ENCODE measurements around the gene VEZF1.

Gene VEZF1

GRCh38 chr17:57926723-57927047, 61.4 kb downstream of the VEZF1 start:
- no peak overlapping the region for H3K4me3 ChIP-seq (ENCODE audit: low read depth, low read length)
- TF ChIP-seq, protein P1, sequence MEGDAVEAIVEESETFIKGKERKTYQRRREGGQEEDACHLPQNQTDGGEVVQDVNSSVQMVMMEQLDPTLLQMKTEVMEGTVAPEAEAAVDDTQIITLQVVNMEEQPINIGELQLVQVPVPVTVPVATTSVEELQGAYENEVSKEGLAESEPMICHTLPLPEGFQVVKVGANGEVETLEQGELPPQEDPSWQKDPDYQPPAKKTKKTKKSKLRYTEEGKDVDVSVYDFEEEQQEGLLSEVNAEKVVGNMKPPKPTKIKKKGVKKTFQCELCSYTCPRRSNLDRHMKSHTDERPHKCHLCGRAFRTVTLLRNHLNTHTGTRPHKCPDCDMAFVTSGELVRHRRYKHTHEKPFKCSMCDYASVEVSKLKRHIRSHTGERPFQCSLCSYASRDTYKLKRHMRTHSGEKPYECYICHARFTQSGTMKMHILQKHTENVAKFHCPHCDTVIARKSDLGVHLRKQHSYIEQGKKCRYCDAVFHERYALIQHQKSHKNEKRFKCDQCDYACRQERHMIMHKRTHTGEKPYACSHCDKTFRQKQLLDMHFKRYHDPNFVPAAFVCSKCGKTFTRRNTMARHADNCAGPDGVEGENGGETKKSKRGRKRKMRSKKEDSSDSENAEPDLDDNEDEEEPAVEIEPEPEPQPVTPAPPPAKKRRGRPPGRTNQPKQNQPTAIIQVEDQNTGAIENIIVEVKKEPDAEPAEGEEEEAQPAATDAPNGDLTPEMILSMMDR (IDR thresholded peaks at IDR 0.05; ENCODE audit: low read depth, low read length) = no peak

- H3K4me3 ChIP-seq (ENCODE audit: low read depth, low read length) = no peak overlapping the region
- TF ChIP-seq, protein P1 (IDR thresholded peaks at IDR 0.05; ENCODE audit: low read depth, low read length) = no peak
Measured at GRCh38 chr17:57925361-57925990, 62.6 kb downstream of the VEZF1 start.

GRCh38 chr17:57924677-57925076, 63.4 kb downstream of the VEZF1 start:
- TF ChIP-seq, protein P1 (IDR thresholded peaks at IDR 0.05; ENCODE audit: low read depth, low read length) = no peak
- no peak overlapping the region for H3K4me3 ChIP-seq (ENCODE audit: low read depth, low read length)

All from WI38 (cell line).